Ishikawa (cell line): Measurements from ENCODE around the gene CUEDC1.

Source experiments
- CEBPB ChIP-seq: IDR thresholded peaks from 2 replicates; pipeline ENCODE4 v1.6.1; 2012
- CREB1 ChIP-seq: IDR thresholded peaks from 2 replicates; pipeline ENCODE4 v1.6.1; 2012; ENCODE audit warnings: low read depth
- EGR1 ChIP-seq: IDR thresholded peaks from 2 replicates; pipeline ENCODE4 v1.6.1; 2012
- EP300 ChIP-seq: IDR thresholded peaks from 2 replicates; pipeline ENCODE4 v1.6.1; 2012; ENCODE audit warnings: borderline replicate concordance
- FOXM1 ChIP-seq: IDR thresholded peaks from 2 replicates; pipeline ENCODE4 v1.6.1; 2012; ENCODE audit warnings: low read depth, borderline replicate concordance
- MAX ChIP-seq: IDR thresholded peaks from 2 replicates; pipeline ENCODE4 v1.6.1; 2012
- NFIC ChIP-seq: IDR thresholded peaks from 2 replicates; pipeline ENCODE4 v1.6.1; 2012
- RAD21 ChIP-seq: IDR thresholded peaks from 2 replicates; pipeline ENCODE4 v1.6.1; 2012; ENCODE audit warnings: low read depth
- REST ChIP-seq: IDR thresholded peaks from 2 replicates; pipeline ENCODE4 v1.6.1; 2012; ENCODE audit warnings: low read depth, mild to moderate bottlenecking
- TAF1 ChIP-seq: IDR thresholded peaks from 2 replicates; pipeline ENCODE4 v1.6.1; 2012; ENCODE audit warnings: low read depth, mild to moderate bottlenecking
- TCF12 ChIP-seq: IDR thresholded peaks from 2 replicates; pipeline ENCODE4 v1.6.1; 2012; ENCODE audit warnings: low read depth
- TEAD4 ChIP-seq: IDR thresholded peaks from 2 replicates; pipeline ENCODE4 v1.6.1; 2012
- USF1 ChIP-seq: IDR thresholded peaks from 2 replicates; pipeline ENCODE4 v1.6.1; 2012
- YY1 ChIP-seq: IDR thresholded peaks from 2 replicates; pipeline ENCODE4 v1.6.1; 2012; ENCODE audit warnings: low read depth
- ZBTB7A ChIP-seq: IDR thresholded peaks from 2 replicates; pipeline ENCODE4 v1.6.1; 2012; ENCODE audit warnings: low read depth

CUEDC1 gene

GRCh38 chr17:57899391-57899790, 55.8 kb downstream of the CUEDC1 start:
- no peak for TF ChIP-seq CREB1
- no peak for TF ChIP-seq EP300

- no peak for TF ChIP-seq YY1
- TF ChIP-seq CEBPB, result no peak
- TF ChIP-seq FOXM1, result no peak
- no peak for TF ChIP-seq EP300
- no peak for TF ChIP-seq MAX
- TF ChIP-seq EGR1, result no peak
- no peak for TF ChIP-seq TCF12
- TF ChIP-seq NFIC, result no peak
- peak; percentile 59 for TF ChIP-seq TEAD4
- TF ChIP-seq CREB1, result no peak
- TF ChIP-seq TAF1, result no peak
- TF ChIP-seq RAD21, result no peak
- TF ChIP-seq ZBTB7A, result 0 out of 2 replicates have a peak, but pooled peaks have one; percentile 54
- TF ChIP-seq USF1, result no peak
Observed at GRCh38 chr17:57898487-57899311, 56.5 kb downstream of the CUEDC1 start.

GRCh38 chr17:57895382-57896060, 59.7 kb downstream of the CUEDC1 start:
- TF ChIP-seq CEBPB, result no peak
- TF ChIP-seq EP300, result no peak
- no peak for TF ChIP-seq MAX
- TF ChIP-seq REST, result no peak

- TF ChIP-seq REST (no peak), EGR1 (no peak), TCF12 (no peak)
Observed at GRCh38 chr17:57894848-57895247, 60.4 kb downstream of the CUEDC1 start.

- TF ChIP-seq USF1, result peak; percentile 86
- TF ChIP-seq MAX, result no peak; the same call in 1 of the 2 replicates
- TF ChIP-seq RAD21, result no peak
- 0 out of 2 replicates have a peak, but pooled peaks have one; percentile 8 for TF ChIP-seq EP300
- no peak for TF ChIP-seq FOXM1
- 0 out of 2 replicates have a peak, but pooled peaks have one; percentile 61 for TF ChIP-seq CEBPB
- TF ChIP-seq TCF12, result no peak; the same call in 1 of the 2 replicates
- no peak for TF ChIP-seq ZBTB7A
- TF ChIP-seq REST, result no peak
- no peak for TF ChIP-seq EGR1
- TF ChIP-seq YY1, result no peak; the same call in 1 of the 2 replicates
- TF ChIP-seq TEAD4, result peak; percentile 41; the same call in 1 of the 2 replicates
- TF ChIP-seq CREB1, result no peak
- no peak; the same call in 1 of the 2 replicates for TF ChIP-seq NFIC
- TF ChIP-seq TAF1, result no peak
Observed at GRCh38 chr17:57892820-57893595, 62.2 kb downstream of the CUEDC1 start.
